K562 (cell line): ENCODE data around the gene HIVEP1. TPM values are rescaled to one million over a fixed set of nuclear protein-coding genes. Genes with fewer than 3 reads are reported as not detected.

Source experiments
- ATF7 ChIP-seq: fragments of 450-650 bp; IDR thresholded peaks from 2 replicates; pipeline ENCODE4 v1.7.1; 2014; ENCODE audit warnings: mild to moderate bottlenecking, moderate library complexity
- MYBL2 ChIP-seq, 2 experiments: fragments of 450-650 bp in 1 of 2; sonication (generic) in 1 of 2; formaldehyde crosslinking in 1 of 2; IDR thresholded peaks; 2 replicates each; pipeline versions ENCODE4 v1.6.1 to v1.8.1; 2017 to 2022; ENCODE audit warnings: borderline replicate concordance in 1 of 2, inconsistent platforms in 1 of 2, low read depth in 1 of 2, mild to moderate bottlenecking in 1 of 2, missing genetic modification reagents in 1 of 2, moderate library complexity in 1 of 2
- SP2 ChIP-seq: IDR thresholded peaks from 2 replicates; pipeline ENCODE4 v1.6.1; 2011; ENCODE audit warnings: mild to moderate bottlenecking, low read depth, low read length, moderate library complexity; ENCODE audit not compliant: poor library complexity, severe bottlenecking; ENCODE audit errors: extremely low read depth
- U2AF2 ChIP-seq: fragments of 200-400 bp; formaldehyde crosslinking; optimal IDR thresholded peaks from 2 replicates; pipeline ENCODE3; 2017; ENCODE audit warnings: low read depth, mild to moderate bottlenecking, low read length
- ZNF583 ChIP-seq: fragments of 250-450 bp; sonication (Bioruptor Pico); IDR thresholded peaks from 2 replicates; pipeline ENCODE4 v1.4.0; 2020
- ZNF695 ChIP-seq: fragments of 450-650 bp; formaldehyde crosslinking; IDR thresholded peaks from 2 replicates; pipeline ENCODE4 v1.4.0; 2020; ENCODE audit warnings: mild to moderate bottlenecking, moderate library complexity
- polyA plus RNA-seq, 8 experiments: library from polyadenylated mRNA; depleted of rRNA in 4 of 8; stranded (reverse) in 5 of 8; unstranded in 3 of 8; fragments of >200 nt; fragmentation: Nextera tagmentation in 2 of 8; fragmentation: Illumina TruSeq in 1 of 8; extraction: Ambion mirVana in 2 of 8; extraction: Trizol in 1 of 8; gene quantifications; 2 replicates each; pipeline versions ENCODE4 v1.2.1 to v1.2.3, GENCODE V29; 2011 to 2014; ENCODE audit warnings: inconsistent platforms in 1 of 8, missing spikeins in 1 of 8
- total RNA-seq, 7 experiments: library from RNA; depleted of rRNA in 6 of 7; stranded (reverse); fragments of >200 nt in 6 of 7; fragmentation: Illumina TruSeq in 2 of 7; extraction: Trizol in 2 of 7; gene quantifications; 2 replicates each; pipeline versions ENCODE4 v1.2.1 to v1.2.3, GENCODE V29; 2011 to 2021; ENCODE audit warnings: low replicate concordance in 1 of 7
- TF ChIP-seq, protein P1 (sequence below), 2 experiments: fragments of 450-650 bp; conservative IDR thresholded peaks; 2 replicates each; pipeline ENCODE4 v1.6.1; 2017; ENCODE audit warnings: mild to moderate bottlenecking in 2 of 2, moderate library complexity in 2 of 2
- TF ChIP-seq, protein P2 (sequence below), 2 experiments: IDR thresholded peaks in 1 of 2; conservative IDR thresholded peaks in 1 of 2; 2 replicates each; pipeline ENCODE4 v1.6.1; 2016; ENCODE audit warnings: low read depth in 2 of 2, mild to moderate bottlenecking in 1 of 2, missing compliant biosample characterization in 1 of 2, missing genetic modification characterization in 1 of 2, moderate library complexity in 1 of 2
- TF ChIP-seq, protein P3 (sequence below): fragments of 450-650 bp; IDR thresholded peaks from 2 replicates; pipeline ENCODE4 v1.6.1; 2016; ENCODE audit warnings: missing biosample characterization, missing genetic modification characterization
- TF ChIP-seq, protein P4 (sequence below), 2 experiments: fragments of 450-650 bp; formaldehyde crosslinking in 1 of 2; IDR thresholded peaks; 2 replicates each; pipeline versions ENCODE4 v1.4.0 to v1.6.1; 2014 to 2020; ENCODE audit warnings: mild to moderate bottlenecking in 2 of 2, borderline replicate concordance in 1 of 2, low read depth in 1 of 2
- TF ChIP-seq, protein P5 (sequence below): fragments of 250-450 bp; sonication (Bioruptor Pico); IDR thresholded peaks from 2 replicates; pipeline ENCODE4 v1.6.1; 2021; ENCODE audit warnings: mild to moderate bottlenecking

Gene HIVEP1
- total and polyA plus RNA-seq, 9 of the 15 experiments (the other 6 are each of a cell fraction or from before 2014, with no cell fraction given): 6.0 to 33.3 (median 21.7) TPM

DNA sequence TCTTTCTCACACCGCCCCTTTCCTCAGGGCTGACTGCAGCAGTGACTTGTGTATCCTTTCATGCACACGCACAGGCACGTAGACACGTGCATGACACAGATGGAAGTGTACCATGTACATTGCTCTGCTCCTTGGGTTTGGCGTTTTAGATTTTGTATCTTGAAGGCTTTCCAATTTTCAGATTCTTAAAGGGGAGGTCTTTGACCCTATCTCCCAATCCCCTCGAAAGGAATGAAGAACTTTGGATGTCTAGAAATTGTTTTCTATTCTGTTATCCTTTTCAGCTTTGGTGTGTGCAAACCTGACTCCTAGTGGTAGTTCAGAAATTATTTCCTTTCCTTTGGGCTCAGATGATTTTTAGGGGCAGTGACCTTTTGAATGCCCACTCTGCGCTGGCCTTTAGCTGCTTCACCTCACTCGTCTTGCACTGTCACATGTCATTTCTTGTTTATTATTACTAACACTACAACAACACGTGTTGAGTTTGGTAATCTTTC lies 63.0 kb downstream of the HIVEP1 start (continued):
- no peak for TF ChIP-seq U2AF2
- TF ChIP-seq ZNF695 (CRISPR knock-in tag): no peak
- TF ChIP-seq MYBL2 (IDR thresholded peaks at IDR 0.05; ENCODE audit: low read depth): no peak
- TF ChIP-seq MYBL2 (CRISPR knock-in tag; IDR thresholded peaks at IDR 0.05; ENCODE audit: borderline replicate concordance): no peak
- no peak for TF ChIP-seq SP2
- TF ChIP-seq, protein P1, sequence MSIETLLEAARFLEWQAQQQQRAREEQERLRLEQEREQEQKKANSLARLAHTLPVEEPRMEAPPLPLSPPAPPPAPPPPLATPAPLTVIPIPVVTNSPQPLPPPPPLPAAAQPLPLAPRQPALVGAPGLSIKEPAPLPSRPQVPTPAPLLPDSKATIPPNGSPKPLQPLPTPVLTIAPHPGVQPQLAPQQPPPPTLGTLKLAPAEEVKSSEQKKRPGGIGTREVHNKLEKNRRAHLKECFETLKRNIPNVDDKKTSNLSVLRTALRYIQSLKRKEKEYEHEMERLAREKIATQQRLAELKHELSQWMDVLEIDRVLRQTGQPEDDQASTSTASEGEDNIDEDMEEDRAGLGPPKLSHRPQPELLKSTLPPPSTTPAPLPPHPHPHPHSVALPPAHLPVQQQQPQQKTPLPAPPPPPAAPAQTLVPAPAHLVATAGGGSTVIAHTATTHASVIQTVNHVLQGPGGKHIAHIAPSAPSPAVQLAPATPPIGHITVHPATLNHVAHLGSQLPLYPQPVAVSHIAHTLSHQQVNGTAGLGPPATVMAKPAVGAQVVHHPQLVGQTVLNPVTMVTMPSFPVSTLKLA (conservative IDR thresholded peaks at IDR 0.05): 0 out of 4 replicates have a peak, but pooled peaks of 1 of the 2 experiments have one; percentile 47
- TF ChIP-seq, protein P2, sequence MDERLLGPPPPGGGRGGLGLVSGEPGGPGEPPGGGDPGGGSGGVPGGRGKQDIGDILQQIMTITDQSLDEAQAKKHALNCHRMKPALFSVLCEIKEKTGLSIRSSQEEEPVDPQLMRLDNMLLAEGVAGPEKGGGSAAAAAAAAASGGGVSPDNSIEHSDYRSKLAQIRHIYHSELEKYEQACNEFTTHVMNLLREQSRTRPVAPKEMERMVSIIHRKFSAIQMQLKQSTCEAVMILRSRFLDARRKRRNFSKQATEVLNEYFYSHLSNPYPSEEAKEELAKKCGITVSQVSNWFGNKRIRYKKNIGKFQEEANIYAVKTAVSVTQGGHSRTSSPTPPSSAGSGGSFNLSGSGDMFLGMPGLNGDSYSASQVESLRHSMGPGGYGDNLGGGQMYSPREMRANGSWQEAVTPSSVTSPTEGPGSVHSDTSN (CRISPR knock-in tag; IDR thresholded peaks at IDR 0.05; ENCODE audit: low read depth): no peak
- TF ChIP-seq, protein P2 (tag; conservative IDR thresholded peaks at IDR 0.05; ENCODE audit: low read depth): no peak
- TF ChIP-seq, protein P3, sequence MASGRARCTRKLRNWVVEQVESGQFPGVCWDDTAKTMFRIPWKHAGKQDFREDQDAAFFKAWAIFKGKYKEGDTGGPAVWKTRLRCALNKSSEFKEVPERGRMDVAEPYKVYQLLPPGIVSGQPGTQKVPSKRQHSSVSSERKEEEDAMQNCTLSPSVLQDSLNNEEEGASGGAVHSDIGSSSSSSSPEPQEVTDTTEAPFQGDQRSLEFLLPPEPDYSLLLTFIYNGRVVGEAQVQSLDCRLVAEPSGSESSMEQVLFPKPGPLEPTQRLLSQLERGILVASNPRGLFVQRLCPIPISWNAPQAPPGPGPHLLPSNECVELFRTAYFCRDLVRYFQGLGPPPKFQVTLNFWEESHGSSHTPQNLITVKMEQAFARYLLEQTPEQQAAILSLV: no peak
- TF ChIP-seq ATF7: no peak
- TF ChIP-seq, protein P4, sequence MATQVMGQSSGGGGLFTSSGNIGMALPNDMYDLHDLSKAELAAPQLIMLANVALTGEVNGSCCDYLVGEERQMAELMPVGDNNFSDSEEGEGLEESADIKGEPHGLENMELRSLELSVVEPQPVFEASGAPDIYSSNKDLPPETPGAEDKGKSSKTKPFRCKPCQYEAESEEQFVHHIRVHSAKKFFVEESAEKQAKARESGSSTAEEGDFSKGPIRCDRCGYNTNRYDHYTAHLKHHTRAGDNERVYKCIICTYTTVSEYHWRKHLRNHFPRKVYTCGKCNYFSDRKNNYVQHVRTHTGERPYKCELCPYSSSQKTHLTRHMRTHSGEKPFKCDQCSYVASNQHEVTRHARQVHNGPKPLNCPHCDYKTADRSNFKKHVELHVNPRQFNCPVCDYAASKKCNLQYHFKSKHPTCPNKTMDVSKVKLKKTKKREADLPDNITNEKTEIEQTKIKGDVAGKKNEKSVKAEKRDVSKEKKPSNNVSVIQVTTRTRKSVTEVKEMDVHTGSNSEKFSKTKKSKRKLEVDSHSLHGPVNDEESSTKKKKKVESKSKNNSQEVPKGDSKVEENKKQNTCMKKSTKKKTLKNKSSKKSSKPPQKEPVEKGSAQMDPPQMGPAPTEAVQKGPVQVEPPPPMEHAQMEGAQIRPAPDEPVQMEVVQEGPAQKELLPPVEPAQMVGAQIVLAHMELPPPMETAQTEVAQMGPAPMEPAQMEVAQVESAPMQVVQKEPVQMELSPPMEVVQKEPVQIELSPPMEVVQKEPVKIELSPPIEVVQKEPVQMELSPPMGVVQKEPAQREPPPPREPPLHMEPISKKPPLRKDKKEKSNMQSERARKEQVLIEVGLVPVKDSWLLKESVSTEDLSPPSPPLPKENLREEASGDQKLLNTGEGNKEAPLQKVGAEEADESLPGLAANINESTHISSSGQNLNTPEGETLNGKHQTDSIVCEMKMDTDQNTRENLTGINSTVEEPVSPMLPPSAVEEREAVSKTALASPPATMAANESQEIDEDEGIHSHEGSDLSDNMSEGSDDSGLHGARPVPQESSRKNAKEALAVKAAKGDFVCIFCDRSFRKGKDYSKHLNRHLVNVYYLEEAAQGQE (IDR thresholded peaks at IDR 0.05; ENCODE audit: borderline replicate concordance): peak; percentile 54; the same call in 1 of the 2 replicates
- TF ChIP-seq, protein P4 (CRISPR knock-in tag; IDR thresholded peaks at IDR 0.05; ENCODE audit: low read depth): no peak
- TF ChIP-seq, protein P5, sequence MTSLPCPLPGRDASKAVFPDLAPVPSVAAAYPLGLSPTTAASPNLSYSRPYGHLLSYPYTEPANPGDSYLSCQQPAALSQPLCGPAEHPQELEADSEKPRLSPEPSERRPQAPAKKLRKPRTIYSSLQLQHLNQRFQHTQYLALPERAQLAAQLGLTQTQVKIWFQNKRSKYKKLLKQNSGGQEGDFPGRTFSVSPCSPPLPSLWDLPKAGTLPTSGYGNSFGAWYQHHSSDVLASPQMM (CRISPR knock-in tag): no peak
- TF ChIP-seq ZNF583 (CRISPR knock-in tag): no peak
